Neural progenitor cell (in vitro differentiated cells): Measurements from ENCODE around the gene RELB.

Source experiments
- CTCF ChIP-seq: fragments of 200-600 bp; sonication (generic); IDR thresholded peaks from 2 replicates; pipeline ENCODE4 v1.5.1; 2017; ENCODE audit warnings: antibody characterized with exemption, mild to moderate bottlenecking
- EZH2phosphoT487 ChIP-seq: fragments of 200-600 bp; sonication (generic); IDR thresholded peaks from 2 replicates; pipeline ENCODE4 v1.6.1; 2017; ENCODE audit warnings: antibody characterized with exemption

- TF ChIP-seq CTCF: no peak
- TF ChIP-seq EZH2phosphoT487: no peak
These were observed 13.0 kb upstream of the RELB start for GRCh38 chr19:44988273-44988672.
